Fibroblast of lung (primary cell): ENCODE measurements around the gene ZCWPW2. TPM values are rescaled to one million over a fixed set of nuclear protein-coding genes. Genes with fewer than 3 reads are reported as not detected.

Experiments used
- DNase-seq, 2 donors: peaks; one replicate each; pipeline versions ENCODE4 v3.0.0 to v3.0.0-alpha.2; 2010; ENCODE audit warnings: low read depth in 2 of 2
- H2AFZ ChIP-seq: 2 replicates; pipeline ENCODE4 v1.5.1; 2012; ENCODE audit warnings: low read length, control low read depth, inconsistent platforms
- H3K27ac ChIP-seq: 2 replicates; pipeline ENCODE4 v1.5.1; 2011; ENCODE audit warnings: low read length, control low read depth; ENCODE audit not compliant: insufficient read depth
- H3K27me3 ChIP-seq: 2 replicates; pipeline ENCODE4 v1.5.1; 2011; ENCODE audit warnings: mild to moderate bottlenecking, low read length; ENCODE audit not compliant: control insufficient read depth, insufficient read depth
- H3K36me3 ChIP-seq: 2 replicates; pipeline ENCODE4 v1.5.1; 2011; ENCODE audit warnings: low read length; ENCODE audit not compliant: control insufficient read depth, insufficient read depth
- H3K4me1 ChIP-seq: 2 replicates; pipeline ENCODE4 v1.5.1; 2011; ENCODE audit warnings: low read length; ENCODE audit not compliant: control insufficient read depth, insufficient read depth; ENCODE audit errors: extremely low read depth
- H3K4me2 ChIP-seq: 2 replicates; pipeline ENCODE4 v1.5.1; 2011; ENCODE audit warnings: low read length, control low read depth; ENCODE audit not compliant: insufficient read depth; ENCODE audit errors: extremely low read depth
- H3K4me3 ChIP-seq, 4 experiments: fragments of 200-600 bp in 1 of 4; sonication (generic) in 1 of 4; replicated peaks in 1 of 4; 2 replicates each; pipeline ENCODE4 v1.5.1; 2011 to 2016; ENCODE audit warnings: low read length in 4 of 4, low read depth in 3 of 4, mild to moderate bottlenecking in 3 of 4, control low read depth in 2 of 4, inconsistent platforms in 1 of 4, mixed read lengths in 1 of 4; ENCODE audit not compliant: insufficient read depth in 1 of 4; ENCODE audit errors: control extremely low read depth in 1 of 4
- H3K79me2 ChIP-seq: 2 replicates; pipeline ENCODE4 v1.5.1; 2012; ENCODE audit warnings: mild to moderate bottlenecking, low read length, inconsistent platforms; ENCODE audit not compliant: control insufficient read depth, insufficient read depth
- H3K9ac ChIP-seq: 2 replicates; pipeline ENCODE4 v1.5.1; 2011; ENCODE audit warnings: mild to moderate bottlenecking, low read length, control low read depth; ENCODE audit not compliant: insufficient read depth
- H3K9me3 ChIP-seq: 2 replicates; pipeline ENCODE4 v1.5.1; 2012; ENCODE audit warnings: low read depth, low read length; ENCODE audit not compliant: control insufficient read depth, insufficient read depth
- H4K20me1 ChIP-seq: 2 replicates; pipeline ENCODE4 v1.5.1; 2011; ENCODE audit warnings: low read length; ENCODE audit not compliant: control insufficient read depth, insufficient read depth; ENCODE audit errors: extremely low read depth
- CTCF ChIP-seq, 2 donors: IDR thresholded peaks in 1 of 2; conservative IDR thresholded peaks in 1 of 2; 1 replicate in 1 of 2; 2 replicates in 1 of 2; pipeline ENCODE4 v1.5.1; 2011 to 2012; ENCODE audit warnings: low read length in 2 of 2, control low read depth in 1 of 2, inconsistent platforms in 1 of 2, low read depth in 1 of 2, mild to moderate bottlenecking in 1 of 2
- EZH2 ChIP-seq: IDR thresholded peaks from 2 replicates; pipeline ENCODE4 v1.5.1; 2012; ENCODE audit warnings: low read length, control low read depth, mild to moderate bottlenecking; ENCODE audit errors: missing control alignments
- polyA plus RNA-seq, 2 donors: library from polyadenylated mRNA; depleted of rRNA in 1 of 2; stranded (reverse) in 1 of 2; unstranded in 1 of 2; fragments of >200 nt; gene quantifications; 2 replicates each; pipeline ENCODE4 v1.2.1, GENCODE V29; 2011 to 2012; ENCODE audit warnings: missing spikeins in 1 of 2
- total RNA-seq: library from RNA; depleted of rRNA; stranded (reverse); fragments of >200 nt; gene quantifications from 2 replicates; pipeline ENCODE4 v1.2.1, GENCODE V29; 2014

ZCWPW2 gene
- total and polyA plus RNA-seq, 2 donors (not counting 1 experiment from before 2014, with no cell fraction given), result 0.68 to 1.7 TPM

GRCh38 chr3:28315711-28316110 is 32.8 kb upstream of the ZCWPW2 start:
- no peaks in the 10 kb centered on the region for H3K9me3 ChIP-seq
- no peaks in the 10 kb centered on the region for H3K4me1 ChIP-seq
- H3K9ac ChIP-seq, result no peak overlapping the region
- H4K20me1 ChIP-seq, result no peaks in the 10 kb centered on the region
- H3K4me2 ChIP-seq, result no peak overlapping the region
- H3K36me3 ChIP-seq, result no peaks in the 10 kb centered on the region
- no peak overlapping the region for H3K4me3 ChIP-seq
- TF ChIP-seq EZH2, result no peak
- TF ChIP-seq CTCF (conservative IDR thresholded peaks at IDR 0.05 in 1 of 2, IDR thresholded peaks at IDR 0.05 in 1 of 2; ENCODE audit: low read depth in 1 of 2, low read length in 2 of 2), result no peak
- no peak overlapping the region for H3K27ac ChIP-seq
- DNase-seq, result no peak
- H3K27me3 ChIP-seq, result no peaks in the 10 kb centered on the region
- H2AFZ ChIP-seq, result no peak overlapping the region
- H3K79me2 ChIP-seq, result no peaks in the 10 kb centered on the region

- Histone ChIP-seq H3K4me2 (no peak overlapping the region), H3K4me3 (no peak overlapping the region), H2AFZ (no peak overlapping the region), H4K20me1 (no peaks in the 10 kb centered on the region), H3K4me1 (no peaks in the 10 kb centered on the region), H3K27me3 (no peaks in the 10 kb centered on the region), H3K9ac (no peak overlapping the region), H3K79me2 (no peaks in the 10 kb centered on the region), H3K27ac (no peak overlapping the region), H3K36me3 (no peaks in the 10 kb centered on the region), H3K9me3 (no peaks in the 10 kb centered on the region)
- peak in 1 of 2 donors; percentile 14 for DNase-seq
- TF ChIP-seq CTCF (conservative IDR thresholded peaks at IDR 0.05 in 1 of 2, IDR thresholded peaks at IDR 0.05 in 1 of 2; ENCODE audit: low read depth in 1 of 2, low read length in 2 of 2) (no peak), EZH2 (no peak)
Observed at GRCh38 chr3:28316226-28316625, 32.3 kb upstream of the ZCWPW2 start.

DNA sequence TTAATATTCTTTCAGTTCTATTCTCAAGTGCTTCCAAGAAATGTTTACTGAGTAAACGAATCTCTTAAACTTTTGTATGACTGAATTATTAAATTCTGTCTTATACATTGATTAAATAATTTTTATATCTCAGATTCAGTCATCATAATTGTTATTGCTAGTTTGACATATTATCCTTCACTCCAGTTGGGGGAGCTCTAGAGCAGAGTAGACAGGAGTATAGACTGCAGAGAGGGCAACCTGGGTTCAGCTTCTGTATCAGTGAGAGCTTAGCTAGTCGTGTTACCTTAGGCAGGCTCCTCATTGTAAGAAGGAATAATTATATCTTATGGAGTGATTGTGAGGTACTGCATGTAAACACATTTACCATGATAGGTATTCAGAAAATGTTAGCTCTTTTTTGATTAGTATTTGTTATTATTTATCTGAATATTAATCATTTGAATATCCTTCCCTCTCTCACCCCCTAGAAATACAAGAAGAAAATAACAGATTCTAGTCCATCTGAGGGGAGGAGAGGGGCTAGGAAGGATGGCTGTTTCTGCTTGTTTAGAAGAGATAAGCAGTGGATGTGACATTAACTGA is 31.0 kb upstream of the ZCWPW2 start:
- Histone ChIP-seq H3K9me3 (no peaks in the 10 kb centered on the region), H3K79me2 (no peaks in the 10 kb centered on the region), H3K27me3 (no peaks in the 10 kb centered on the region), H4K20me1 (no peaks in the 10 kb centered on the region), H2AFZ (no peak overlapping the region), H3K9ac (no peak overlapping the region), H3K36me3 (no peaks in the 10 kb centered on the region), H3K4me1 (no peaks in the 10 kb centered on the region), H3K4me3 (no peak overlapping the region), H3K27ac (no peak overlapping the region), H3K4me2 (no peak overlapping the region)
- DNase-seq, result peak; percentile 29 to 47
- TF ChIP-seq EZH2 (no peak), CTCF (conservative IDR thresholded peaks at IDR 0.05 in 1 of 2, IDR thresholded peaks at IDR 0.05 in 1 of 2; ENCODE audit: low read depth in 1 of 2, low read length in 2 of 2) (peak; percentile 51 to 73)
